Ovary (tissue), 3 donors: ENCODE results near the gene NUDT1.

Experiments
- POLR2A ChIP-seq: fragments of 450-650 bp; IDR thresholded peaks from one replicate; pipeline ENCODE4 v1.6.1; 2017; ENCODE audit warnings: antibody characterized with exemption, mild to moderate bottlenecking, moderate library complexity
- TF ChIP-seq, protein P1 (sequence below), 3 donors: fragments of 450-650 bp in 2 of 3; fragments of 200-600 bp in 1 of 3; IDR thresholded peaks; one replicate each; pipeline versions ENCODE4 v1.5.1 to v1.8.0; 2016 to 2022; ENCODE audit warnings: antibody characterized with exemption in 3 of 3, mild to moderate bottlenecking in 1 of 3
- donor health status: DM: no; HTN: no; CAD: no.

DNA sequence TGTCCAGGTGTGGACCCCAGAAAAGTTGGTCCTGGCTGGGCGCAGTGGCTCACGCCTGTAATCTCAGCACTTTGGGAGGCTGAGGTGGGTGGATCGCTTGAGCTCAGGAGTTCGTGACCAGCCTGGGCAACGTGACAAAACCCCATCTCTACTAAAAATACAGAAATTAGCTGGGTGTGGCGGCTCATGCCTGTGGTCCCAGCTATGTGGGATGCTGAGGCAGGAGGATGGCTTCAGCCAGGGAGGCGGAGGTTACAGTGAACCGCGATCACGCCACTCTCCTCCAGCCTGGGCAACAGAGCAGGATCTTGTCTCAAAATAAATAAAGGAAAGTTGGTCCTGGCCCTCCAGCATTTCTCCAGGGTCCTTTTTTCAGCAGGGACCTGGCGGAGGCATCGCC lies 1.4 kb downstream of the NUDT1 start:
- TF ChIP-seq, protein P1, sequence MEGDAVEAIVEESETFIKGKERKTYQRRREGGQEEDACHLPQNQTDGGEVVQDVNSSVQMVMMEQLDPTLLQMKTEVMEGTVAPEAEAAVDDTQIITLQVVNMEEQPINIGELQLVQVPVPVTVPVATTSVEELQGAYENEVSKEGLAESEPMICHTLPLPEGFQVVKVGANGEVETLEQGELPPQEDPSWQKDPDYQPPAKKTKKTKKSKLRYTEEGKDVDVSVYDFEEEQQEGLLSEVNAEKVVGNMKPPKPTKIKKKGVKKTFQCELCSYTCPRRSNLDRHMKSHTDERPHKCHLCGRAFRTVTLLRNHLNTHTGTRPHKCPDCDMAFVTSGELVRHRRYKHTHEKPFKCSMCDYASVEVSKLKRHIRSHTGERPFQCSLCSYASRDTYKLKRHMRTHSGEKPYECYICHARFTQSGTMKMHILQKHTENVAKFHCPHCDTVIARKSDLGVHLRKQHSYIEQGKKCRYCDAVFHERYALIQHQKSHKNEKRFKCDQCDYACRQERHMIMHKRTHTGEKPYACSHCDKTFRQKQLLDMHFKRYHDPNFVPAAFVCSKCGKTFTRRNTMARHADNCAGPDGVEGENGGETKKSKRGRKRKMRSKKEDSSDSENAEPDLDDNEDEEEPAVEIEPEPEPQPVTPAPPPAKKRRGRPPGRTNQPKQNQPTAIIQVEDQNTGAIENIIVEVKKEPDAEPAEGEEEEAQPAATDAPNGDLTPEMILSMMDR (IDR thresholded peaks at IDR 0.05): no peak
- TF ChIP-seq POLR2A: no peak
